IMR-90 (cell line): ENCODE data around the gene L3MBTL4. TPM values are rescaled to one million over a fixed set of nuclear protein-coding genes. Genes with fewer than 3 reads are reported as not detected.

Source experiments
- ATAC-seq: fragments of 200-7000 bp; cut with Tn5 transposase; 2 replicates; pipeline ENCODE4 v1.9.1; 2020; ENCODE audit warnings: low read depth, mild to moderate bottlenecking, moderate library complexity
- BruUV-seq: library from RNA; stranded (reverse); fragments of 400-500 nt; replicated peaks from 2 replicates; lab custom pipeline; 2021; lab: Mats Ljungman, UMichigan
- CTCF ChIA-PET: fragments of 300-600 bp; formaldehyde crosslinking; extraction: SDS; loops from one replicate; lab custom pipeline; 2021; ENCODE audit warnings: antibody characterized with exemption; lab: Yijun Ruan, JAX
- POLR2A ChIA-PET: fragments of 300-600 bp; sonication (Branson Sonifier 250); formaldehyde crosslinking; loops from one replicate; lab custom pipeline; 2022; ENCODE audit warnings: antibody characterized with exemption; ENCODE audit not compliant: unreplicated experiment; lab: Charles Lee
- DNase-seq: peaks from one replicate; pipeline ENCODE4 v3.0.0; 2013
- H2AFZ ChIP-seq: replicated peaks from 2 replicates; pipeline ENCODE3; 2013; ENCODE audit warnings: low read length, mild to moderate bottlenecking; ENCODE audit not compliant: poor library complexity
- H2AK5ac ChIP-seq: 2 replicates; pipeline ENCODE4 v1.6.1; 2013; ENCODE audit warnings: low read depth, low read length, inconsistent platforms
- H2AK9ac ChIP-seq: replicated peaks from 2 replicates; pipeline ENCODE3; 2013; ENCODE audit warnings: mild to moderate bottlenecking, low read depth, low read length, moderate library complexity; ENCODE audit not compliant: poor library complexity
- H2BK120ac ChIP-seq: 2 replicates; pipeline ENCODE4 v1.6.1; 2013; ENCODE audit warnings: low read depth, low read length, inconsistent platforms
- H2BK15ac ChIP-seq: 3 replicates; pipeline ENCODE4 v1.6.1; 2013; ENCODE audit warnings: low read depth, low read length, inconsistent platforms
- H2BK20ac ChIP-seq: 2 replicates; pipeline ENCODE4 v1.6.1; 2013; ENCODE audit warnings: low read depth, mild to moderate bottlenecking, inconsistent platforms, low read length, moderate library complexity
- H2BK5ac ChIP-seq: 2 replicates; pipeline ENCODE4 v1.6.1; 2013; ENCODE audit warnings: mild to moderate bottlenecking, low read depth, low read length, inconsistent platforms; ENCODE audit not compliant: poor library complexity, severe bottlenecking
- H3K14ac ChIP-seq: replicated peaks from 2 replicates; pipeline ENCODE4 v1.6.1; 2013; ENCODE audit warnings: low read depth, low read length, inconsistent platforms
- H3K18ac ChIP-seq: 2 replicates; pipeline ENCODE4 v1.6.1; 2013; ENCODE audit warnings: low read depth, low read length, control low read depth
- H3K23ac ChIP-seq: 2 replicates; pipeline ENCODE4 v1.6.1; 2013; ENCODE audit warnings: low read depth, low read length, inconsistent platforms
- H3K27ac ChIP-seq: 2 replicates; pipeline ENCODE4 v1.5.1; 2013; ENCODE audit warnings: mild to moderate bottlenecking, control low read depth, low read length; ENCODE audit not compliant: insufficient read depth
- H3K27me3 ChIP-seq: 2 replicates; pipeline ENCODE4 v1.6.1; 2013; ENCODE audit warnings: low read length; ENCODE audit not compliant: control insufficient read depth, insufficient read depth
- H3K36me3 ChIP-seq: 2 replicates; pipeline ENCODE4 v1.6.1; 2013; ENCODE audit warnings: low read length, mixed read lengths; ENCODE audit not compliant: control insufficient read depth, insufficient read depth
- H3K4ac ChIP-seq: 2 replicates; pipeline ENCODE4 v1.6.1; 2013; ENCODE audit warnings: low read depth, low read length, inconsistent platforms
- H3K4me1 ChIP-seq: 2 replicates; pipeline ENCODE4 v1.6.1; 2013; ENCODE audit warnings: low read length, mixed read lengths; ENCODE audit not compliant: control insufficient read depth, insufficient read depth
- H3K4me2 ChIP-seq: 2 replicates; pipeline ENCODE4 v1.6.1; 2013; ENCODE audit warnings: low read depth, mild to moderate bottlenecking, control low read depth, low read length, moderate library complexity
- H3K4me3 ChIP-seq: 2 replicates; pipeline ENCODE4 v1.5.1; 2013; ENCODE audit warnings: low read depth, mild to moderate bottlenecking, control low read depth, low read length, moderate library complexity; ENCODE audit not compliant: insufficient read depth
- H3K56ac ChIP-seq: 2 replicates; pipeline ENCODE4 v1.6.1; 2013; ENCODE audit warnings: low read length, inconsistent platforms; ENCODE audit not compliant: insufficient read depth; ENCODE audit errors: extremely low read depth
- H3K79me1 ChIP-seq, 2 experiments: 2 replicates each; pipeline ENCODE4 v1.6.1; 2013; ENCODE audit warnings: low read length in 2 of 2, inconsistent platforms in 1 of 2, low read depth in 1 of 2
- H3K9ac ChIP-seq: 2 replicates; pipeline ENCODE4 v1.6.1; 2013; ENCODE audit warnings: low read depth, low read length, control low read depth
- H3K9me1 ChIP-seq: 2 replicates; pipeline ENCODE4 v1.6.1; 2013; ENCODE audit warnings: low read length, inconsistent platforms; ENCODE audit not compliant: insufficient read depth
- H3K9me3 ChIP-seq: 2 replicates; pipeline ENCODE4 v1.6.1; 2013; ENCODE audit warnings: low read length; ENCODE audit not compliant: control insufficient read depth, insufficient read depth
- H4K20me1 ChIP-seq: 2 replicates; pipeline ENCODE4 v1.6.1; 2013; ENCODE audit warnings: low read length, inconsistent platforms; ENCODE audit not compliant: insufficient read depth
- H4K5ac ChIP-seq: 2 replicates; pipeline ENCODE4 v1.6.1; 2013; ENCODE audit warnings: mild to moderate bottlenecking, low read depth, low read length, control low read depth
- H4K8ac ChIP-seq, 2 experiments: 2 replicates each; pipeline ENCODE4 v1.6.1; 2013; ENCODE audit warnings: low read depth in 2 of 2, low read length in 2 of 2, control low read depth in 1 of 2, inconsistent platforms in 1 of 2
- H4K91ac ChIP-seq: 2 replicates; pipeline ENCODE4 v1.6.1; 2013; ENCODE audit warnings: low read depth, low read length, inconsistent platforms; ENCODE audit not compliant: insufficient read depth
- BHLHE40 ChIP-seq: fragments of 150-350 bp; IDR thresholded peaks from 2 replicates; pipeline ENCODE4 v1.6.1; 2016; ENCODE audit warnings: mild to moderate bottlenecking, low read depth, low read length
- POLR2A ChIP-seq: IDR thresholded peaks from 2 replicates; pipeline ENCODE4 v1.6.1; 2012; ENCODE audit warnings: mild to moderate bottlenecking, low read depth, low read length
- dilution Hi-C: fragments of 300-500 bp; cut with HindIII; formaldehyde crosslinking; loops from one replicate; pipeline ENCODE4 v1.14.3; 2018; ENCODE audit warnings: low sequenced_read_pairs; ENCODE audit not compliant: unreplicated experiment
- in situ Hi-C: fragments of 300-500 bp; cut with MboI; formaldehyde crosslinking; loops from 3 replicates; pipeline ENCODE4 v1.14.3; 2019; ENCODE audit warnings: low sequenced_read_pairs, inconsistent platforms, mixed read lengths
- intact Hi-C: fragments of 100-400 bp; cut with micrococcal nuclease; formaldehyde crosslinking; loops from 2 replicates; pipeline ENCODE4 v1.10.0; 2022
- polyA plus RNA-seq, 3 experiments: library from polyadenylated mRNA; depleted of rRNA; stranded (reverse); fragments of >200 nt; gene quantifications; 2 replicates each; pipeline ENCODE4 v1.2.3, GENCODE V29; 2012; ENCODE audit warnings: low replicate concordance in 1 of 3
- total RNA-seq: library from RNA; depleted of rRNA; stranded (reverse); fragments of >200 nt; gene quantifications from 2 replicates; pipeline ENCODE4 v1.2.3, GENCODE V29; 2012

L3MBTL4 gene
- total and polyA plus RNA-seq, 2 of the 4 experiments (the other 2 are of a cell fraction) = under 0.01 to 0.02 TPM

- no peak overlapping the region for H2AK9ac ChIP-seq
- H3K79me1 ChIP-seq = no peaks in the 10 kb centered on the region
- no peak overlapping the region for H3K56ac ChIP-seq
- no peak overlapping the region for H3K9ac ChIP-seq
- no peak overlapping the region for H2AFZ ChIP-seq
- no peak overlapping the region for H3K18ac ChIP-seq
- H3K27me3 ChIP-seq = no peaks in the 10 kb centered on the region
- no peak overlapping the region for H3K23ac ChIP-seq
- TF ChIP-seq POLR2A (no peak), BHLHE40 (no peak)
- no peaks in the 10 kb centered on the region for H3K9me1 ChIP-seq
- no peak overlapping the region for H4K91ac ChIP-seq
- H3K27ac ChIP-seq = no peak overlapping the region
- H3K4ac ChIP-seq = no peak overlapping the region
- H3K9me3 ChIP-seq = no peaks in the 10 kb centered on the region
- H2BK5ac ChIP-seq = no peak overlapping the region
- H4K8ac ChIP-seq = no peak overlapping the region
- no peak for DNase-seq
- H3K4me3 ChIP-seq = no peak overlapping the region
- H4K20me1 ChIP-seq = no peaks in the 10 kb centered on the region
- in situ Hi-C loops (no loop called here), intact Hi-C loops (no loop called here), dilution Hi-C loops (no loop called here)
- H3K14ac ChIP-seq = no peak overlapping the region
- no peaks in the 10 kb centered on the region for H3K4me1 ChIP-seq
- ChIA-PET POLR2A (no interaction called here), CTCF (no interaction called here)
- no peak overlapping the region for H2BK120ac ChIP-seq
- ATAC-seq = no peak
- H2AK5ac ChIP-seq = no peak overlapping the region
- no TSS peak for BruUV-seq
- no peak overlapping the region for H3K4me2 ChIP-seq
- no peak overlapping the region for H2BK15ac ChIP-seq
- no peaks in the 10 kb centered on the region for H3K36me3 ChIP-seq
- no peak overlapping the region for H4K5ac ChIP-seq
- H2BK20ac ChIP-seq = no peak overlapping the region
These were observed 73.4 kb downstream of the L3MBTL4 start for GRCh38 chr18:6341303-6341702.
